ENCODE results near the gene HSPA8. TPM values are rescaled to one million over a fixed set of nuclear protein-coding genes. Genes with fewer than 3 reads are reported as not detected.

HSPA8 gene
- total RNA-seq, 3 donors from 2014 or later = 691 to 851 (median 698) TPM

DNA sequence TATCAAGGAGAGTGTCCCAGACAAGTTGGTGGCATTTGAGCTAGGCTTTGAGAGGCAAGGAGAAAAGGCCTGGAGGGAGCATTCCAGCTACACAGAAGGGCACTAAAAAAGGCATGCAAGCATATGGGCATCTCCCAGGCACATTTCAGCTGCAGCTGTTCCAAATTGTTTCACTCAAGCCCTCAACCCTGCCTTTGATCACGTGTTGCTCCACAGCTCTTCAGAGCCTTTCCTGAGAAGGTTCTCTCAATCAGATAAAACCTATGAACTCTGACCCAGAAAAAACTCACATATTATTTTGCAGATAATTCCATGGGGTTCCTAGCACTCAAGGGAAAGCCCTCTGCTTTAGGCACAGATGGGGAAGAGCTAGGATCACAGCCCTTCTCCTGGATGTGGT, 24.4 kb upstream of the HSPA8 start:
- Histone ChIP-seq H3K27ac (no peak overlapping the region), H3K4me3 (no peak overlapping the region), H3K9me3 (no peaks in the 10 kb centered on the region), H3K27me3 (no peaks in the 10 kb centered on the region), H3K4me1 (no peaks in the 10 kb centered on the region), H3K36me3 (no peaks in the 10 kb centered on the region)
- no peak for DNase-seq (ENCODE audit: low spot score in 2 of 2)
- intact Hi-C loops (cut with DNase I; ENCODE audit: low total_unique reads) = no loop called here
- TF ChIP-seq, protein P1, sequence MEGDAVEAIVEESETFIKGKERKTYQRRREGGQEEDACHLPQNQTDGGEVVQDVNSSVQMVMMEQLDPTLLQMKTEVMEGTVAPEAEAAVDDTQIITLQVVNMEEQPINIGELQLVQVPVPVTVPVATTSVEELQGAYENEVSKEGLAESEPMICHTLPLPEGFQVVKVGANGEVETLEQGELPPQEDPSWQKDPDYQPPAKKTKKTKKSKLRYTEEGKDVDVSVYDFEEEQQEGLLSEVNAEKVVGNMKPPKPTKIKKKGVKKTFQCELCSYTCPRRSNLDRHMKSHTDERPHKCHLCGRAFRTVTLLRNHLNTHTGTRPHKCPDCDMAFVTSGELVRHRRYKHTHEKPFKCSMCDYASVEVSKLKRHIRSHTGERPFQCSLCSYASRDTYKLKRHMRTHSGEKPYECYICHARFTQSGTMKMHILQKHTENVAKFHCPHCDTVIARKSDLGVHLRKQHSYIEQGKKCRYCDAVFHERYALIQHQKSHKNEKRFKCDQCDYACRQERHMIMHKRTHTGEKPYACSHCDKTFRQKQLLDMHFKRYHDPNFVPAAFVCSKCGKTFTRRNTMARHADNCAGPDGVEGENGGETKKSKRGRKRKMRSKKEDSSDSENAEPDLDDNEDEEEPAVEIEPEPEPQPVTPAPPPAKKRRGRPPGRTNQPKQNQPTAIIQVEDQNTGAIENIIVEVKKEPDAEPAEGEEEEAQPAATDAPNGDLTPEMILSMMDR (IDR thresholded peaks at IDR 0.05) = no peak
- TF ChIP-seq POLR2A (IDR thresholded peaks at IDR 0.05) = no peak
- TF ChIP-seq POLR2AphosphoS5 (IDR thresholded peaks at IDR 0.05) = no peak

DNA sequence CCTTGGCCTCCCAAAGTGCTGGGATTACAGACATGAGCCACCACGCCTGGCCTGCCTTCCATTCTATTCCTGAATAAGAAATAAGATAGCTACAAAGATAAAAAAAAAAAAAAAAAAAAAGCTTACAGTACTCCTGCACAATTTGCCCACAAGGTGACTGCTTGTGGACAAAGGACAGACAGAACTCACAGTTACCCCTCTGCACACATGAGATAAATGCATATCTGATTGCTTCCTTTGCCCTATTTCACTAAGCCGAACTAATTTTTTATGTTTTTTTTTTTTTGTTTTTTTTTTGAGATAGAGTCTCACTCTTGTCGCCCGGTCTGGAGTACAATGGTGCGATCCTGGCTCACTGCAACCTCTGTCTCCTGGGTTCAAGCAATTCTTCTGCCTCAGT, 23.6 kb upstream of the HSPA8 start:
- H3K36me3 ChIP-seq = no peaks in the 10 kb centered on the region
- H3K4me3 ChIP-seq = no peak overlapping the region
- no peak for DNase-seq (ENCODE audit: low spot score in 2 of 2)
- H3K27me3 ChIP-seq = no peaks in the 10 kb centered on the region
- no peak overlapping the region for H3K27ac ChIP-seq
- H3K4me1 ChIP-seq = no peaks in the 10 kb centered on the region
- no peaks in the 10 kb centered on the region for H3K9me3 ChIP-seq
- TF ChIP-seq, protein P1 (IDR thresholded peaks at IDR 0.05) = no peak
- no peak for TF ChIP-seq POLR2AphosphoS5 (IDR thresholded peaks at IDR 0.05)
- TF ChIP-seq POLR2A (IDR thresholded peaks at IDR 0.05) = no peak
- intact Hi-C loops (cut with DNase I; ENCODE audit: low total_unique reads) = no loop called here

DNA sequence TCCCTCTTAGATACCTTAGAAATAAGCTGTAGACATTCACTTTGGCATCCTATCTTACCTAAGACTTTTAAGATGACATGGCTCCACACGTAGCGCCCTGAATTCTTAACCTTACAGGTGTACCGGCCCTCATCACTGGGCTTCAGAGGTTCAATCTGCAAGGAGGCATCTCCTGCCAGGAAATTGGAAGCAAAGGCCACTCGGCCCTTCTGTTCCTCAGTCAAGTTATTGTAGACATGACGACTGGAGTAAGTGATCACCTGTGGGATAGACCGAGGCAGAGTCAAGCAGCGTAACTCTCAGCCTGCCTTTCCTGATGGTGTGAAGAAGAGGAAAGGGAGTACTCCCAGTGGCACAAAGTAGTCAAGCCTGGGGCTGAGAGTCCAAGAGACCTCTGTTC, 22.5 kb upstream of the HSPA8 start:
- H3K36me3 ChIP-seq = no peaks in the 10 kb centered on the region
- no peaks in the 10 kb centered on the region for H3K27me3 ChIP-seq
- intact Hi-C loops (cut with DNase I; ENCODE audit: low total_unique reads) = no loop called here
- no peaks in the 10 kb centered on the region for H3K9me3 ChIP-seq
- H3K4me3 ChIP-seq = no peak overlapping the region
- DNase-seq (ENCODE audit: low spot score in 2 of 2) = no peak
- TF ChIP-seq POLR2A (IDR thresholded peaks at IDR 0.05) (no peak), POLR2AphosphoS5 (IDR thresholded peaks at IDR 0.05) (no peak)
- TF ChIP-seq, protein P1 (IDR thresholded peaks at IDR 0.05) = no peak
- no peaks in the 10 kb centered on the region for H3K4me1 ChIP-seq
- H3K27ac ChIP-seq = peak overlapping the region; percentile 78 to 89

DNA sequence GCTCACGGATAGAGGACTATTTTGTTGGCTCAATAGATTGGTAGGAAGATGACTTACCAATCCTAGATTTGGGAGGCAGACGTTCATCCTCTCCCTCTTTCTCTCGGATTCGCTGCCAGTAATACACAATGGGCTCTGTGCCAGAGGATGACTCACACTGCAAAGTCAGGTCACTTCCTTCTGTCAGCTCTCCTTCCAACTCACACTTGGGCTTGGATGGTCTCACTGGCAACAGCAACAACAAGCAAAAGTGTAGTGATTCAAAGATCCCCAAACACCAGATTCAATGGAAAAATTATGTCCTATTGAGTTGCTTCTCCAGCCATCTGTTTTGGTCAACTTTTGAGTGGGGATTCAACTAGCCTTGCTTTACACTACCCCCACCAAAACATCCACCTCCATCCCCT, 21.7 kb upstream of the HSPA8 start:
- intact Hi-C loops (cut with DNase I; ENCODE audit: low total_unique reads) = no loop called here
- Histone ChIP-seq H3K36me3 (no peaks in the 10 kb centered on the region), H3K27ac (peak overlapping the region; percentile 78 to 89), H3K27me3 (no peaks in the 10 kb centered on the region), H3K9me3 (no peaks in the 10 kb centered on the region), H3K4me1 (no peaks in the 10 kb centered on the region), H3K4me3 (no peak overlapping the region)
- peak; percentile 85 to 89 for DNase-seq (ENCODE audit: low spot score in 2 of 2)
- TF ChIP-seq POLR2A (IDR thresholded peaks at IDR 0.05) (no peak), POLR2AphosphoS5 (IDR thresholded peaks at IDR 0.05) (peak in 2 of 3 donors; percentile 50 to 70)
- TF ChIP-seq, protein P1 (IDR thresholded peaks at IDR 0.05) = no peak

DNA sequence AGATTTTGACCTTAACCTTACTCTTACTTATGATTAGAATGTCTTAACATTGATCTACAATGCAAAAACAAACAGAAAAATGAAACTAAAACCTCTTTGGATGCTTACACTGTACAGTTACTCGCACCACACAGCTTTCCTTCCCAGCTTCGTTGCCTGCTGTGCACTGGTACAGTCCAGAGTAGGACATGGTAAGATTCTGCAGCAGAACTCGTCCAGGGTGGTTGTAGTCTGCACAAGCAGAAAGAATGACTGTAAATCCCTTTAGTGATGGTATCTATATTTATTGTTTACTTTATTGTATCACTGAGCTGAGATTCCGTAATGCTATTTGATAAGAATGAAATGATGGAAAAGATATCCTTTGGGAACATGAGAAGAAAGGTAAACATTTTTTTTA, 21.0 kb upstream of the HSPA8 start:
- peak overlapping the region; percentile 78 to 89 for H3K27ac ChIP-seq
- no peak for DNase-seq (ENCODE audit: low spot score in 2 of 2)
- no peaks in the 10 kb centered on the region for H3K4me1 ChIP-seq
- H3K27me3 ChIP-seq = no peaks in the 10 kb centered on the region
- H3K36me3 ChIP-seq = no peaks in the 10 kb centered on the region
- intact Hi-C loops (cut with DNase I; ENCODE audit: low total_unique reads) = no loop called here
- TF ChIP-seq POLR2AphosphoS5 (IDR thresholded peaks at IDR 0.05) = no peak
- TF ChIP-seq, protein P1 (IDR thresholded peaks at IDR 0.05) = no peak
- no peaks in the 10 kb centered on the region for H3K9me3 ChIP-seq
- no peak overlapping the region for H3K4me3 ChIP-seq

Measured in breast epithelium (tissue), 4 donors.